Panc1 (cell line): ENCODE results near the gene FAT1. TPM values are rescaled to one million over a fixed set of nuclear protein-coding genes. Genes with fewer than 3 reads are reported as not detected.

Experiments
- ATAC-seq: fragments of 200-7000 bp; cut with Tn5 transposase; 2 replicates; pipeline ENCODE4 v1.9.1; 2020; ENCODE audit warnings: mild to moderate bottlenecking, moderate library complexity
- BruUV-seq: library from RNA; stranded (reverse); fragments of 400-500 nt; replicated peaks from 2 replicates; lab custom pipeline; 2021; lab: Mats Ljungman, UMichigan
- CTCF ChIA-PET: fragments of 300-600 bp; sonication (Branson Sonifier 250); formaldehyde crosslinking; loops from one replicate; lab custom pipeline; 2022; ENCODE audit warnings: antibody characterized with exemption; lab: Charles Lee
- POLR2A ChIA-PET: fragments of 300-600 bp; sonication (Branson Sonifier 250); formaldehyde crosslinking; loops from one replicate; lab custom pipeline; 2022; ENCODE audit warnings: antibody characterized with exemption; lab: Charles Lee
- DNase-seq: peaks from one replicate; pipeline ENCODE4 v3.0.0-alpha.2; 2010; ENCODE audit warnings: low read depth, low spot score
- H3K27ac ChIP-seq: 2 replicates; pipeline ENCODE4 v1.5.1; 2011; ENCODE audit warnings: mild to moderate bottlenecking, low read length, inconsistent platforms
- H3K27me3 ChIP-seq: fragments of 200-500 bp; sonication (Bioruptor generic); 2 replicates; pipeline ENCODE4 v1.6.0; 2014; ENCODE audit warnings: low read length, inconsistent platforms; ENCODE audit not compliant: control insufficient read depth, insufficient read depth
- H3K36me3 ChIP-seq: fragments of 200-500 bp; sonication (Bioruptor generic); 2 replicates; pipeline ENCODE4 v1.5.1; 2014; ENCODE audit warnings: inconsistent platforms, mild to moderate bottlenecking, low read length, moderate library complexity; ENCODE audit not compliant: control insufficient read depth, insufficient read depth
- H3K4me1 ChIP-seq: 2 replicates; pipeline ENCODE4 v1.5.1; 2011; ENCODE audit warnings: inconsistent platforms, mild to moderate bottlenecking, low read length, moderate library complexity; ENCODE audit not compliant: control insufficient read depth, insufficient read depth
- H3K4me3 ChIP-seq, 2 experiments: 2 replicates each; pipeline ENCODE4 v1.5.1; 2011 to 2012; ENCODE audit warnings: low read depth in 2 of 2, low read length in 2 of 2, mild to moderate bottlenecking in 2 of 2, inconsistent platforms in 1 of 2, moderate library complexity in 1 of 2
- H3K9me3 ChIP-seq: fragments of 200-500 bp; sonication (Bioruptor generic); 2 replicates; pipeline ENCODE4 v1.5.1; 2014; ENCODE audit warnings: low read depth, mild to moderate bottlenecking, inconsistent platforms, low read length, moderate library complexity; ENCODE audit not compliant: control insufficient read depth, insufficient read depth
- CTCF ChIP-seq: fragments of 450-650 bp; IDR thresholded peaks from 2 replicates; pipeline ENCODE4 v1.5.1; 2017; ENCODE audit warnings: mild to moderate bottlenecking
- POLR2AphosphoS5 ChIP-seq: IDR thresholded peaks from 2 replicates; pipeline ENCODE4 v1.6.1; 2012; ENCODE audit warnings: mild to moderate bottlenecking, low read depth, low read length, moderate library complexity
- REST ChIP-seq, 2 experiments: IDR thresholded peaks; 2 replicates each; pipeline ENCODE4 v1.6.1; 2011 to 2012; ENCODE audit warnings: low read depth in 2 of 2, control low read depth in 1 of 2, low read length in 1 of 2, mild to moderate bottlenecking in 1 of 2, moderate library complexity in 1 of 2; ENCODE audit not compliant: insufficient read depth in 1 of 2
- SIN3A ChIP-seq: IDR thresholded peaks from 2 replicates; pipeline ENCODE4 v1.6.1; 2012; ENCODE audit warnings: low read depth, mild to moderate bottlenecking, low read length, moderate library complexity, borderline replicate concordance; ENCODE audit not compliant: insufficient read depth
- TCF7L2 ChIP-seq: IDR thresholded peaks from 2 replicates; pipeline ENCODE4 v1.6.1; 2011; ENCODE audit warnings: mild to moderate bottlenecking, low read depth, low read length, inconsistent platforms
- in situ Hi-C: cut with HindIII; loops from 2 replicates; pipeline ENCODE4 v1.10.0; 2016; ENCODE audit warnings: low sequenced_read_pairs, low pct_unique_long_range_greater_than_20kb
- intact Hi-C: fragments of 100-400 bp; cut with micrococcal nuclease; formaldehyde crosslinking; loops from one replicate; pipeline ENCODE4 v1.10.0; 2022; ENCODE audit not compliant: unreplicated experiment
- total RNA-seq: library from RNA; stranded (reverse); gene quantifications from one replicate; pipeline ENCODE4 v1.2.1, GENCODE V29; 2021; ENCODE audit not compliant: unreplicated experiment

FAT1 gene
- total RNA-seq, 1 experiment from 2014 or later, result 288 TPM

GRCh38 chr4:186759990-186760389 is 36.3 kb upstream of the FAT1 start:
- DNase-seq (no peak), ATAC-seq (no peak)
- Histone ChIP-seq H3K27me3 (no peaks in the 10 kb centered on the region), H3K36me3 (no peaks in the 10 kb centered on the region), H3K4me1 (no peaks in the 10 kb centered on the region; the same call in 1 of the 2 replicates), H3K9me3 (no peaks in the 10 kb centered on the region), H3K4me3 (no peak overlapping the region), H3K27ac (no peak overlapping the region)
- intact Hi-C loops, result no loop called here
- in situ Hi-C loops, result no loop called here
- CTCF ChIA-PET, result no interaction called here
- no TSS peak for BruUV-seq
- POLR2A ChIA-PET, result no interaction called here
- no peak for TF ChIP-seq CTCF
- TF ChIP-seq TCF7L2, result no peak
- TF ChIP-seq SIN3A, result no peak
- TF ChIP-seq REST (IDR thresholded peaks at IDR 0.05; ENCODE audit: insufficient read depth in 1 of 2, low read depth in 2 of 2, low read length in 1 of 2), result no peak
- TF ChIP-seq POLR2AphosphoS5, result no peak

- ATAC-seq, result no peak
- Histone ChIP-seq H3K27ac (no peak overlapping the region), H3K9me3 (no peaks in the 10 kb centered on the region), H3K36me3 (no peaks in the 10 kb centered on the region), H3K4me1 (peaks cover 2% of the 10 kb centered on the region; the same call in 1 of the 2 replicates), H3K4me3 (no peak overlapping the region), H3K27me3 (no peaks in the 10 kb centered on the region)
- intact Hi-C loops (no loop called here), in situ Hi-C loops (no loop called here)
- TF ChIP-seq POLR2AphosphoS5 (no peak), CTCF (no peak), REST (IDR thresholded peaks at IDR 0.05; ENCODE audit: insufficient read depth in 1 of 2, low read depth in 2 of 2, low read length in 1 of 2) (no peak), SIN3A (no peak), TCF7L2 (no peak)
- CTCF ChIA-PET, result no interaction called here
- no TSS peak for BruUV-seq
- POLR2A ChIA-PET, result interaction anchor here (0.6 kb wide), 1 partner anchor 442 kb away, joined by 12 read pairs; no protein-coding TSS in a partner anchor
- no peak for DNase-seq
Observed at GRCh38 chr4:186758929-186759682, 35.5 kb upstream of the FAT1 start.
